NCI-H2081 (cell line): ENCODE measurements around the gene HMOX1.
A peak's percentile ranks its signal among the peaks of the same experiment; 100 is the strongest.
"Not testable (repeated sequence)": the region's sequence is repeated elsewhere in the genome, so short reads cannot be mapped to it uniquely, and the experiment has no call there.

Source experiments
- DNase-seq, 2 experiments: peaks; one replicate each; lab custom pipeline; 2025; lab: John Stamatoyannopoulos, UW

Gene HMOX1

GRCh38 chr22:35380013-35380412 lies 883 bp upstream of the HMOX1 start:
- DNase-seq = no peak

GRCh38 chr22:35381424-35382009 lies 621 bp downstream of the HMOX1 start:
- DNase-seq = no peak

- no peak for DNase-seq
Measured at GRCh38 chr22:35383679-35384071, 2.8 kb downstream of the HMOX1 start.

GRCh38 chr22:35384527-35384926 lies 3.6 kb downstream of the HMOX1 start:
- DNase-seq = no peak

GRCh38 chr22:35384975-35385588 lies 4.2 kb downstream of the HMOX1 start:
- no peak for DNase-seq

GRCh38 chr22:35386670-35387288 lies 5.9 kb downstream of the HMOX1 start:
- no peak for DNase-seq

- DNase-seq = no peak
Measured at GRCh38 chr22:35390933-35391332, 10.0 kb downstream of the HMOX1 start.

GRCh38 chr22:35392357-35392756 lies 11.5 kb downstream of the HMOX1 start:
- DNase-seq = no peak

GRCh38 chr22:35393116-35394010 lies 12.5 kb downstream of the HMOX1 start:
- no peak for DNase-seq

GRCh38 chr22:35394011-35394312 lies 13.1 kb downstream of the HMOX1 start:
- DNase-seq = no peak

GRCh38 chr22:35394810-35395563 lies 14.1 kb downstream of the HMOX1 start:
- no peak for DNase-seq

GRCh38 chr22:35396622-35397021 lies 15.7 kb downstream of the HMOX1 start:
- DNase-seq = not testable (repeated sequence)

GRCh38 chr22:35397095-35397904 lies 16.4 kb downstream of the HMOX1 start:
- DNase-seq = no peak

GRCh38 chr22:35398591-35398973 lies 17.7 kb downstream of the HMOX1 start:
- no peak for DNase-seq

- DNase-seq = no peak
Measured at GRCh38 chr22:35399114-35399677, 18.3 kb downstream of the HMOX1 start.

- peak; percentile 95 for DNase-seq
Measured at GRCh38 chr22:35399678-35400500, 19.0 kb downstream of the HMOX1 start, which contains the start of gene MCM5. TSS of gene MCM5 (plus strand) at chr22:35400140. CDS start at chr22:35400439, 299 bp downstream.

GRCh38 chr22:35400501-35400790 lies 19.6 kb downstream of the HMOX1 start:
- no peak for DNase-seq

- no peak for DNase-seq
Measured at GRCh38 chr22:35401863-35402262, 21.0 kb downstream of the HMOX1 start.

GRCh38 chr22:35403356-35403755 lies 22.5 kb downstream of the HMOX1 start:
- no peak for DNase-seq

GRCh38 chr22:35404176-35404575 lies 23.3 kb downstream of the HMOX1 start:
- no peak for DNase-seq
